ENCODE measurements around the gene ZP1. TPM values are rescaled to one million over a fixed set of nuclear protein-coding genes. Genes with fewer than 3 reads are reported as not detected.

ZP1 gene
- total RNA-seq, 1 experiment from 2014 or later, result not detected

- no TSS peak for BruUV-seq (replicated peaks)
- CTCF ChIA-PET, result interaction anchor here (1.3 to 2.6 kb wide), 2 partner anchors 69 to 243 kb away, joined by 6 to 29 read pairs; no protein-coding TSS in a partner anchor
- H3K4me3 Mint-ChIP-seq (ENCODE audit: unreplicated experiment), result no peak overlapping the region
- peaks cover 68% of the 10 kb centered on the region for H3K36me3 Mint-ChIP-seq (ENCODE audit: insufficient read depth, unreplicated experiment)
- Histone ChIP-seq H3K36me3 (ENCODE audit: control insufficient read depth, insufficient read depth, low read length) (peaks cover 10% of the 10 kb centered on the region), H3K9me3 (no peaks in the 10 kb centered on the region), H3K4me3 (ENCODE audit: low read depth, low read length) (no peak overlapping the region), H3K27me3 (replicated peaks; ENCODE audit: control insufficient read depth, insufficient read depth, low read length) (no peaks in the 10 kb centered on the region), H3K4me1 (no peaks in the 10 kb centered on the region; the same call in 1 of the 2 replicates)
- no peaks in the 10 kb centered on the region for H3K27me3 Mint-ChIP-seq (ENCODE audit: insufficient read depth, unreplicated experiment)
- H3K4me1 Mint-ChIP-seq (ENCODE audit: low read depth, unreplicated experiment), result no peaks in the 10 kb centered on the region
- no peak for TF ChIP-seq CTCF (IDR thresholded peaks at IDR 0.05; ENCODE audit: insufficient read depth in 1 of 2, low read depth in 1 of 2, low read length in 1 of 2, severe bottlenecking in 1 of 2, unreplicated experiment in 1 of 2)
- DNase-seq, result no peak
- no peak overlapping the region for H3K27ac Mint-ChIP-seq (ENCODE audit: unreplicated experiment)
- POLR2A ChIA-PET, result no interaction called here
- H3K9me3 Mint-ChIP-seq (ENCODE audit: unreplicated experiment), result no peaks in the 10 kb centered on the region
- intact Hi-C loops (cut with micrococcal nuclease; ENCODE audit: unreplicated experiment), result no loop called here
Observed at GRCh38 chr11:60900673-60901404, 33.5 kb downstream of the ZP1 start.

GRCh38 chr11:60902625-60903024, 35.3 kb downstream of the ZP1 start:
- no peaks in the 10 kb centered on the region for H3K9me3 ChIP-seq
- peaks cover 7% of the 10 kb centered on the region for H3K36me3 ChIP-seq (ENCODE audit: control insufficient read depth, insufficient read depth, low read length)
- no peaks in the 10 kb centered on the region for H3K27me3 ChIP-seq (replicated peaks; ENCODE audit: control insufficient read depth, insufficient read depth, low read length)
- Mint-ChIP-seq H3K27ac (ENCODE audit: unreplicated experiment) (no peak overlapping the region), H3K27me3 (ENCODE audit: insufficient read depth, unreplicated experiment) (no peaks in the 10 kb centered on the region), H3K9me3 (ENCODE audit: unreplicated experiment) (no peaks in the 10 kb centered on the region), H3K36me3 (ENCODE audit: insufficient read depth, unreplicated experiment) (peaks cover 59% of the 10 kb centered on the region), H3K4me3 (ENCODE audit: unreplicated experiment) (no peak overlapping the region), H3K4me1 (ENCODE audit: low read depth, unreplicated experiment) (no peaks in the 10 kb centered on the region)
- no peak overlapping the region for H3K4me3 ChIP-seq (ENCODE audit: low read depth, low read length)
- no peak for TF ChIP-seq CTCF (IDR thresholded peaks at IDR 0.05; ENCODE audit: insufficient read depth in 1 of 2, low read depth in 1 of 2, low read length in 1 of 2, severe bottlenecking in 1 of 2, unreplicated experiment in 1 of 2)
- ChIA-PET POLR2A (no interaction called here), CTCF (no interaction called here)
- intact Hi-C loops (cut with micrococcal nuclease; ENCODE audit: unreplicated experiment), result no loop called here
- BruUV-seq (replicated peaks), result no TSS peak
- DNase-seq, result no peak
- H3K4me1 ChIP-seq, result no peaks in the 10 kb centered on the region; the same call in 1 of the 2 replicates

GRCh38 chr11:60905047-60905446, 37.7 kb downstream of the ZP1 start:
- CTCF ChIA-PET, result interaction anchor here (0.9 kb wide), 1 partner anchor 8 kb away, joined by 4 read pairs; the partner anchor contains the start of gene TMEM109
- peak overlapping the region; percentile 86 for H3K27ac Mint-ChIP-seq (ENCODE audit: unreplicated experiment)
- BruUV-seq (replicated peaks), result TSS peak; percentile 51
- H3K36me3 Mint-ChIP-seq (ENCODE audit: insufficient read depth, unreplicated experiment), result peaks cover 36% of the 10 kb centered on the region
- no peaks in the 10 kb centered on the region for H3K4me1 Mint-ChIP-seq (ENCODE audit: low read depth, unreplicated experiment)
- intact Hi-C loops (cut with micrococcal nuclease; ENCODE audit: unreplicated experiment), result no loop called here
- no peaks in the 10 kb centered on the region for H3K27me3 ChIP-seq (replicated peaks; ENCODE audit: control insufficient read depth, insufficient read depth, low read length)
- no peak for DNase-seq
- peaks cover 4% of the 10 kb centered on the region; the same call in 1 of the 2 replicates for H3K36me3 ChIP-seq (ENCODE audit: control insufficient read depth, insufficient read depth, low read length)
- H3K4me1 ChIP-seq, result no peaks in the 10 kb centered on the region; the same call in 1 of the 2 replicates
- no peak for TF ChIP-seq CTCF (IDR thresholded peaks at IDR 0.05; ENCODE audit: insufficient read depth in 1 of 2, low read depth in 1 of 2, low read length in 1 of 2, severe bottlenecking in 1 of 2, unreplicated experiment in 1 of 2)
- H3K9me3 Mint-ChIP-seq (ENCODE audit: unreplicated experiment), result no peaks in the 10 kb centered on the region
- H3K27me3 Mint-ChIP-seq (ENCODE audit: insufficient read depth, unreplicated experiment), result no peaks in the 10 kb centered on the region
- H3K9me3 ChIP-seq, result no peaks in the 10 kb centered on the region
- H3K4me3 Mint-ChIP-seq (ENCODE audit: unreplicated experiment), result peak overlapping the region; percentile 80
- H3K4me3 ChIP-seq (ENCODE audit: low read depth, low read length), result peak overlapping the region; percentile 77
- POLR2A ChIA-PET, result interaction anchor here (1.0 kb wide), 2 partner anchors 9 to 10 kb away, joined by 3 to 5 read pairs; partner anchors contain the start of gene TMEM109
